HG02763 (cell line): Measurements from ENCODE around the gene METTL9.
"Not testable (repeated sequence)": the region's sequence is repeated elsewhere in the genome, so short reads cannot be mapped to it uniquely, and the experiment has no call there.

ENCODE experiments used
- ATAC-seq: cut with Tn5 transposase; IDR thresholded peaks from one replicate; pipeline ENCODE4 v1.9.1; 2021; ENCODE audit warnings: mild to moderate bottlenecking, moderate library complexity; ENCODE audit not compliant: unreplicated experiment

Gene METTL9

DNA sequence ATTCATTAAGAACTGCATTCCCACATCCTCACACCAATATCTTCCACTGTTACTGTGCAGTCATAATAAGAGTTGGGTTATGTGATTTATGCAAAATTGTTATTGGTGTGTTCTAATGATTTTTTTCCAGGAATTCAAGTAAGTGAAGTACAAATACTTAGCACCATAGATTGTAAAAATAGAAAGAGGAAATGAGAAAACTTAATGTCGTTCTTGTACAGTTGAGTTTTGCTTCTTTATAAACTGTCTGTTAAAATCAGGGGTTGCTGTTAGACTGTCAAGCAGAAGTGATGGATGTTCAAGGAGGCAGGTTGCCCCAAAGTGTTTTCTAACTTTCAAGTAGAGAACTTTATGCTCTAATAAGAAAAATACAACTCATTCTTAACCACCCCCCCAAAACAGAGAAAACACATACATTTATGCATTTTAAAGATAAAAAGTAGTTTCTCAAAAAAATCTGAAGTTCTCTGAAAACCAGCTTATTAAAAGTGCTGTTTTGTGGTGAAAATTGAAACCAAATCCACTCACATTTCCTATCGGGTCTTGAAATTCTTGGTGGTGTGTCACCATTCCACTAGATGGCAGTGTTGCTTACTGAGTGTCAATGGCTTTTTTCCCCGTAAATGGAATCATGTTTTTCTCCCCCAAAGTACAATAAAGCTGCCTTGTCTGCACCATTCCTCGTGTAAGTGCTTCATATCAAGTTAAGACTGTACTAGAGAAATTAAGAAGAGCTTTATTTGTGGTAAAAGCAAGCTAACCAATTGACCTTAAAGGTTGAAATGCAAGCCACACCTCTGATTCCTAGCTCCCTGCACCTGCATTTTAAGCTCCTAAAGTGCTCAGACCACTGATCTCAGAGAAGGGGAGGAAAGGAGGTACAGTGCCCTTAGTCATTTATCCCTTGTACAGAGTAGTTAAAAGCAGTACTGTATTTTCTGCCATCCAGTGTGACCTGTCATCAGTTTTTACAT, 57.7 kb downstream of the METTL9 start:
- ATAC-seq, result peak; percentile 63

DNA sequence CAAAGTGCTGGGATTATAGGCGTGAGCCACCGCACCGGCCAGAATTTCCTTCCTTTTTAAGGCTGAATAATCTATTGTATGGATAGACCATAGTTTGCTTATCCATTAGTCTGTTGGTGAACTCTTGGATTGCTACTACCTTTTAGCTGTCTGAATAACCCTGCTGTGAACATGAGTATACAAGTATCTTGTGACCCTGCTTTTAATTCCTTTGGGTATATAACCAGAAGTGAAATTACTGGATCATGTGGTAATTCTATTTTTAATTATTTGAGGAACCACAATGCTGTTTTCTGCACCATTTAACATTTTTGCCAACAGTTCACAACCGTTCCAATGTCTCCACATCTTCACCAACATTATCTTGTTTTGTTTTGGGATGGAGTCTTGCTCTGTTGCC, 59.7 kb downstream of the METTL9 start:
- ATAC-seq, result no peak

DNA sequence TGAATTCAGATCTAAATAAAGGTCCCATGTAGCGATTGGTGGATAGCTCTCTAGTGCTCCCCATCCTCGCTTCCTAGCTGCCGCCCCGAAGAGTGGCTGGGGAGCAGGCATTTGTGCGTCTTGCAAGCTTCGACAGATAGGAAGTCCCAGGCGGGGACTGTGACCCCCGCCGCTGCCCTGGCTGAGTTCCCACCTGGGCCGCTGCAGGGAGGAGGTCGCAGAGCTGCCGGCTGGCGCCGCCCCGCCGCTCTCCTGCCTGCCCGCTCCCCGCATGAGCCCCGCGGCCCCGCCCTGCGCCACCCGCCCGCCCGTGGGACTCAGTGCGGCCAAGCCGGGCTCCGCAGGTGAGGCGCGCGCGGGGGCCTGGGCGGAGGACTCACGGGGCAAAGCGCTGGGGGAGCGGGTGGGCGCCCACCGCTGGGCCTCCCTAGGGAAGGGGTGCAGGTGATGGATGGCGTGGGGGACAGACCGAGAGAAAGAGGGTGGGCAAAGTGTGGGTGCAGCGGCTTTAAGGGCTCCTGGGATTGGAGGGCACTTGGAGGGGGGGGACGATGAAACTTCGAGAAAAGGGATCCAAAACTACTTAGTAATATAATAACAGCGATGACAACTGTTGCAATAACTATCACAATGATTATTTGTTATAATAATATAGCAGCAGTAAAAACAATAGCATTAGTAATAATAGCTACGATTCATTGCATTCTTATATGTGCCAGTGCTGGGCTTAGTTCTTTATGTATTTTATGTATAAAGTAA, 64.7 kb downstream of the METTL9 start, which contains the start of gene OTOA:
Gene OTOA, plus strand, starts transcription at position 80 of the 759 bp plus-strand sequence. CDS start 14,547 bp downstream, outside the sequence.
- ATAC-seq, result no peak

DNA sequence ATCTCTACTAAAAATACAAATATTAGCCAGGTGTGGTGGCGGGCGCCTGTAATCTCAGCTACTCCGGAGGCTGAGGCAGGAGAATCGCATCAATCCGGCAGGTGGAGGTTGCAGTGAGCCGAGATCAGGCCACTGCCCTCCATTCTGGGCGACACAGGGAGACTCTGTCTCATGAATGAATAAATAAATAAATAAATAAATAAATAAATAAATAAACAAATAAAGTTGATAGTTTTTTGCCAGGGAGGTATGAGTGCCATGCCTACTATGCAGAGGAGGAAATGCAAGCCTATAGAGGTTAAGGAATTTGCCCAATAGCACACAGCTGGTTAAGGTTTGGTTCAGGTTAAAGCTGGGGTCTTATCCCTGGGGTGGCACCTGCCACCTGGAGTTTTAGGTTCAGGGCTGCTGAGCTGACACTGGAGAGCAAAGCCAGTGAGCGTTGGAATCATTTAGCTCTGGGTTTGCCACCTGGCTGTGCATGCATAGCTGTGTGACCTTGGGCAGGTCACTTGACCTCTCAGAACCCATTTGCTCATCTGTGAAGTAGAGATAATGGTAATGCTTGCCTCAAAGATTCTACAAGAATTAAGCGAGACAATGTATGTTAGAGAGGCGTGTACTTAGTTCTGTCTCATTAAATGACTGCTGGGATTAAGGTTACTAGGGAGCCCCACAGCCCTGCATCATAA, 65.6 kb downstream of the METTL9 start:
- ATAC-seq, result no peak

DNA sequence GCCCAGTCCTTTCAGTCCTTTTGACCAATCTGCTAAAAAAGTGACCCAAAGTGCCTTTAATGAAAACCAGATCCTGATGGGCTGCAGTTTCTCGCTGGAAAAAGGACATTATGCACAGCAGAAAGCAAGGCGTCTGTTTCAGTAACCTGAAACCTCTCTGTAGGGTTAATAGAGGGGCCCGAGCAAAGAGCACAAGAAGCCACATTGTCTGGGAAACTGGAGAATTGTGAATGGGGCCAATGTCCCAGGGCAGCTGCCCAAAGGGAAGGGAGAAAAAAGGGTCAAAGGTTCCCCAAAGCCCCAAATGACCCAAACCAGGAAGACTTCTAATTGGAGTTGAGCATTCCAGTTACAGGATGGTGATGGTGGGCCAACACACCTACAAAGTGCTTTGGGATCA, 67.4 kb downstream of the METTL9 start:
- no peak for ATAC-seq

DNA sequence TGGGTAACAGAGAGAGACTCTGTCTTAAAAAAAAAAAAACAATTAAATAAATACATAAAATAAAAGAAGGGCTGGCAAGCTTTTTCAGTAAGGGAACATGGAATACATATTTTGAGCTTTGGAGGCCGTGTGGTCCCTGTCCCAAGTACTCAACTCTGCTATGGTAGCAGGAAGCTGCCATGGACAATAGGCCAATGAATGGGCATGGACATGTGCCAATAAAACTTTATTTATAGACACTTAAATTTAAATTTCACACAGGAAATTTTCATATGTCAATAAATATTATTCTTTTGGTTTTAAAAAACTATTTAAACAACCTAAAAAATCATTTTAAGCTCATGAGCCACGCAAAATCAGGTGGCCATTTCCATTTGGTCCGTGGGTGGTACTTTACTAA, 68.2 kb downstream of the METTL9 start:
- ATAC-seq, result no peak

DNA sequence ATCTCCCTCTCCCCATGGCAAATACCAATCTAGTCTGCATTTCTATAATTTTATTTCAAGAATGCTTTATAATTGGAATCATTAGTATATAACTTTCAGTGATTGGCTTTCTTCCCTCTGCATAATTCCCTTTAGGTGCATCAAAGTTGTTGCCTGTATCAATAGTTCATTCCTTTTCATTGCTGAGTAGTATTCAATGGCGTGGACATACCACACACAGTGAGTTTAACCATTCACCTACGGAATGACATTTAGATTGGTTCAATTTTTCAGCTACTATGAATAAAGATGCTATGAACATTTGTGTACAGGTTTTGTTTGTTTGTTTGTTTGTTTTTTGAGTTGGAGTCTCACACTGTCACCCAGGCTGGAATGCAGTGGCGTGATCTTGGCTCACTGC, 74.1 kb downstream of the METTL9 start:
- no peak for ATAC-seq

DNA sequence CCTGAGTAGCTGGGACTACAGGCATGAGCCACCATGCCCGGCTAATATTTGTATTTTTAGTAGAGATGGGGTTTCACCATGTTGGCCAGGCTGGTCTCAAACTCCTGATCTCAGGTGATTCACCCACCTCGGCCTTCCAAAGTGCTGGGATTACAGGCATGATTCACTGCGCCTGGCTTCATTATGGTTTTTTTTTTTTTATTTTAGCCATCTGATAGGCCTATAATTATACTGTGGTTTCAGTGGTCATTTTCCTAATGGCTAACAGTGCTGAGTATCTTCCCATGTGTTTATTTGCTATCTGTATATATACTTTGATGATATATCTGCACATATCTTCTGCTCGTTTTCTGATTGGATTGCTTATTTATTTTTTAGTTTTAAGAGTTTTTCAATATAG, 75.1 kb downstream of the METTL9 start:
- ATAC-seq, result not testable (repeated sequence)

DNA sequence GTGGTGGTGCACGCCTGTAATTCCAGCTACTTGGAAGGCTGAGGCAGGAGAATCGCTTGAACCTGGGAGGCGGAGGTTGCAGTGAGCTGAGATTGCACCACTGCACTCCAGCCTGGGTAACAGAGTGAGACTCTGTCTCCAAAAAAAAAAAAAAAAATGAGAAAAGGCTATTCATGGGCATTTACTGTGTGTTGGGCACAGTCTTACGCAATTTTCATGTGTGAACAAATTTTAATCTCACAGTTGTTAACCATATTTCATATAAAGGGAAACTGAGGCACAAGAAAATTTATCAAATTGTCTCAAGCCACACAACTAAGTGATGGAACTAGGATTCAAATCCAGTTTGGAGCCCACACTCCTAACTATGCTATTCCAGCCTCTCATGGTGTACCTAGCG, 81.3 kb downstream of the METTL9 start:
- ATAC-seq, result not testable (repeated sequence)

DNA sequence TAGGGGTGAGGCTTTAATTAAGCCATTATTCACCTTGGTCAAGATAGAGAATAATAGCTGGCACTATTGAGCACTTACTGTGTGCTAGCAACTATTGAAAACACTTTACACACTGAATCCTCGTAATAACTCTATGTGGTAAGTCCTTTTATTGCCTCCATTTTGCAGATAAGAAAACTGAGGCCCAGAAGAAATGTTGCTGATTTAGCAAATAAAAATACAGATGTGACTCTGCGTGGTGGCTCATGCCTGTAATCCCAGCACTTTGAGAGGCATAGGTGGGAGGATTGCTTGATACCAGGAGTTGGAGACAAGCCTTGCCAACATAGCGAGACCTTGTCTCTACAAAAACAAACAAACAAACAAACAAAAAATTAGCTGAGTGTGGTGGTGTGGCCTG, 83.8 kb downstream of the METTL9 start:
- no peak for ATAC-seq

DNA sequence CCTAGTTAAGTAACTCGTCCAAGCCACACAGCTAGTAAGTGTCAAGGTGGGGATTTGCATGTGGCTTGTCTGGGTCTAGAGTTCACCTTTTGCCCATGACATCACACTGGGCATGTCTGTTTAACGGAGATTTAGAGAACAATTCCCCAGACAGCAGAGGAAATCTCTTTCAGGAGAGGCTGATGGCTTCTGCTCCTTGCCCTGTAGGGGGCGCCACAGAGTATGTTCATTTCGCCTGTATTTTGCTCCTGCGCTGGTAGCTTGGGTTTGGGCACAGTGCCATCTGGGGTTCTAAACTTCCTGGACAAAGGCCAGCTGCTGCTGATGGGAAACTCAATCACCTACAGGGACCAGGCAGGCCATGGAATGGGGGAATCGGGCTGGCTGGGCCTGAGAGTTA, 84.8 kb downstream of the METTL9 start:
- no peak for ATAC-seq

DNA sequence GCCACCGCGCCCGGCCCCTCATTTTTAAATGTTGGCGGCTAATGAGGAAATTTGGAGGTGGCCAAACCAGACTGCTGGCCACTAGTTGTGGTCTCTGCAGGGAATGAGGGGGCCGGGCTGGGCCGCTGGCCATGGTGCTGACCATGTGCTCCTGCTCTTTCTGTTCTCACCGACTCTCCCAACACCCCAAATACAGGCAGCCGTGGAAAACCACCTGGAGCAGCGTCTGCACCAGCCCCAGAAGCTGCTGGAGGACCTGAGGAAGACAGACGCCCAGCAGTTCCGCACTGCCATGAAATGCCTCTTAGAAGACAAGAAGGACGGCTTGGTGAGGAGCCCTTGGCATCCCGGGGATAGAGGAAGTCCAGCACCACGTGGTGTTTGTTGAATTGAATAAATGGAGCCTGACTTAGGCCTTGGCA, 85.7 kb downstream of the METTL9 start:
- no peak for ATAC-seq

DNA sequence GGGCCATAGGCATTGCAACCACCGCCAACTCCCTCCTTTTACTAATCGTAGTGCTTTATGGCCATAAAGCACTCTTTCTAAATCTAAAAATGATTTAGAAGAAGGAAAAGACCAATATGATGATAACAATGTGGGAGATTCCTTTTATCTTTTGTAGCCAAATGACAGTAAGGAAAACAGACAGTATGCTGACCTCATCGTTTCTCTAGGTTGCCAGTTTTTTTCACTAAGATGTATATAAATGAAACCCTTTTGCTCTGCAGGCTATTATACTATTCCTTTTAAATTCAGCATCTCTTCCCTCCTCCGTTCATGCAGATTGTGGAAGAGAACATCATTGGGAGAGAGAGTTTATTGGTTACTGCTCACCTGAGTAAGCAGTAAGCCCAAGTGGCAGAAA, 89.7 kb downstream of the METTL9 start:
- ATAC-seq, result no peak

DNA sequence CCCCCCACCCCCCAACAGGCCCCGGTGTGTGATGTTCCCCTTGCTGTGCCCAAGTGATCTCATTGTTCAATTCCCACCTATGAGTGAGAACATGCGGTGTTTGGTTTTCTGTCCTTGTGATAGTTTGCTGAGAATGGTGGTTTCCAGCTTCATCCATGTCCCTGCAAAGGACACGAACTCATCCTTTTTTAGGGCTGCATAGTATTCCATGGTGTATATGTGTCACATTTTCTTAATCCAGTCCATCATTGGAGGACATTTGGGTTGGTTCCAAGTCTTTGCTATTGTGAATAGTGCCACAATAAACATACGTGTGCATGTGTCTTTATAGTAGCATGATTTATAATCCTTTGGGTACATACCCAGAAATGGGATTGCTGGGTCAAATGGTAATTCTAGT, 91.6 kb downstream of the METTL9 start:
- ATAC-seq, result not testable (repeated sequence)

DNA sequence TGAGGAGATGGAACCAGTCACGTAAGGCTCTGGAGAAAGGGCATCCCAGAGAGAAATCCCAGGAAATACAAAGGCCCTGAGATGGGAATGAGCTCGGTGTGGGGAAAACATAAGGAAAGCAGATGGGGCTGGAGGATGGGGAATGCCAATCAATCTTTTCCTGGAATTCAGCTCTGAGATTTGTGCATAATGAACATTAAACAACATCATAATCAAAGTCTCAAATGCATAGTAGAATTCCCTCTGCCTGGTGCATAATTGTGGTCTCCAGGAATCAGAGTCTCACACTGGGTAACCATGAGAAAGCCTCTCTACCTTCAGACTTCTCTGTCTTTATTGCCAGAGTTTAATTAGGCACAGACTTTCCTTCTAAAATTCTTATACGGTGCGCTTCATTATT, 95.2 kb downstream of the METTL9 start:
- no peak for ATAC-seq

DNA sequence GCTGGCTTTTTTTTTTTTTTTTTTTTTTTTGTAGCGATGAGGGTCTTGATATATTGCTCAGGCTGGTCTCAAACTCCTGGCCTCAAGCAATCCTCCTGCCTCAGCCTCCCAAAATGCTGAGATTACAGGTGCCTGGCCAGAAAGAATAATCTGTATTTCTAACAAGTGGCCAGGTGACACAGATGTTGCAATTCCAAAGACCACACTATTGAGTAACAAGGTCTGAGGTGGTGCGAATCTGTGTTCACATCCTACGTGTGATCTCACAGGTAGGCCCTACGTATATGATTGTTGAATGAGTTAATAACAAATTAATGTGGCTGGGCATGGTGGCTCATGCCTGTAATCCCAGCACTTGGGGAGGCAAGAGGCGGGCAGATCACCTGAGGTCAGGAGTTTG, 97.7 kb downstream of the METTL9 start:
- no peak for ATAC-seq

DNA sequence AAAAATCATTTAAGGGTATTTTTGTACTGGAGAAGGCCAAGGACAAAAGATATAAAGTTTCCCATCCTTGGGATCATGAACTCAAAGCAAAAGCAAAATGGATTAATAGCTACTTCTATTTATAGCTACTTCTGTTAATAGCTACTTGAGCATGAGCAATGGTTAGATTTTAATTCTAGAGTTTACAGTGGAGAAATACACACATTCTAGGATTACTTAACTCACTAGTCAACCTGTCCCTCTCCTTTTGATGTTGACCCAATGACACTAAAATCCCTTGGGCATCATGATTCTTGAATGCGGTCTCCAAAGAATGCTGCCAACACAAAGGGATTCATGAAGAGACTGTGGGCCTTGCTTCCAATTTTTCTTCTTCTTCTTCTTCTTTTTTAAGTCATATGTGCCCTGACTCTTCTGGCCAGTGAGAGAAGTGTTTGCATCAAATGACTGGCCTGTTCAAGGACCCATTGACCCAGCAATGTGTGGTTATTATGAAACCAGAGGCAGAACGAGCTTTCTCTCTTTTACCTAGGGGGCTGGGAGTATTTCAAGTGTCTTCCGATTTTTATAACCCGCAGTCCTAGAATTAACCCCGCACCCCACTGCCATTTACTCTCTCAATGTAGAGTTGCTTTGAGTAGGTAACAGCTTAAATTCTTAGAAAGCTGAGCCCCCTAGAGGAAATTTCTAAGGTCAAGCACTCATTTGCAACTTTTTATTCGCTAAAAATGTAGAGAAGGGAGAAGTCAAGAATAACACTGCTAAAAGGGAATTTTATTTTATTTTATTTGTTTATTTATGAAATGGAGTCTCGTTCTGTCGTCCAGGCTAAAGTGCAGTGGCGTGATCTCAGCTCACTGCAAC, 99.0 kb downstream of the METTL9 start:
- ATAC-seq, result no peak

DNA sequence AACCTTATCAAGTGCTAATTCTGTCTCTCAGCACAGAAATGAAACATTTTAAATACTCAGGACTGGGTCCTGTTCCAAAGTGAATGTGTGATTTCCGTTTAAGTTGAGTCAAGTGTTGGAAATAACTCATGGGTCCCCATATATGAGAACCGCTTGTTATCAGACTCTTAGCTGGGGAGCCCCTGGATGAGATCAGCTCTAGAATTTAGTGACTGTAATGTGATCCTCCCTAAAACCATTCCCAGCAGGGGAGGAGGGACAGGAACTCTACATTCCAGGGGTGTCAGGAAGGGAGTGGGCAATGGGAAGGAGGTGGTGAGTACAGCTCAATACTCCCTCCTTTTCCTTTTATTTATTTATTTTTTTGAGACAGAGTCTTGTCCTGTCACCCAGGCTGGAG, 101.9 kb downstream of the METTL9 start:
- no peak for ATAC-seq

DNA sequence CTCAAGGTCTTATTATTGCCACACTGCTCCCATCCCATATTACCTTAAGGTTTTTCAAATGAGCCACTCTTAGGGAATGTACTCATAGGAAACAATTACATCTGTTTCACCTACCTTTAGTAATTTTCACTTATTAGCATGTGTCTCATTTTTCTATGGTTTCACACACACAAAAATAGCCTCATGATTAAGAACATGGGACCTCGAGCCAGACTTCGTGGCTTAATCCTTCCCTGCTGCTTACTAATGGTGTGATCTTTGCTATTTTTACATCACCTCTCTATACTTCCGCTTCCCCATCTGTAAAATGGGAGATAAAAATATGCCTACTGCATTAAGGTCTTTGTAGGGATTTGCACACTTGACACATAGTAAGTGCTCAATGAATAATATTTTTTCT, 102.9 kb downstream of the METTL9 start:
- ATAC-seq, result no peak

DNA sequence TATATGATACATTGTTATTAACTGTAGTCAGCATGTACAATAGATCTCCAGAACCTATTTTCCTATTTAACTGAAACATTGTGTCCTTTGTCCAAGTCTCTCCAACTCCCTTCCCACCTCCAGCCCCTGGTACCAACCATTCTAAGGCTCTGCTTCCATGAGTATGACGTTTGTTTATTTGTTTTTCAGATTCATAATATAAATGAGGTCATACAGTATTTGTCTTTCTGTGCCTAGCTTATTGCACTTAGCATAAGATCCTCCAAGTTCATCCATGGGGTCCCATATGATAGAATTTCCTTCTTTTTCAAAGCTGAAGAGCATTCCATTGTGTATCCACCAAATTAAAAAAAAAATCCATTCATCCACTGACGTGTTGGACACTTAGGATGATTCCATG, 103.8 kb downstream of the METTL9 start:
- ATAC-seq, result no peak
